ENCODE measurements around the gene ATP4A. TPM values are rescaled to one million over a fixed set of nuclear protein-coding genes. Genes with fewer than 3 reads are reported as not detected.

Gene ATP4A
- total RNA-seq, 1 donor from 2014 or later = not detected

- no peak overlapping the region for H3K4me3 Mint-ChIP-seq
- CTCF ChIA-PET = interaction anchor here (1.6 kb wide), 1 partner anchor 79 kb away, joined by 3 read pairs; no protein-coding TSS in a partner anchor
These were observed 50.4 kb downstream of the ATP4A start for GRCh38 chr19:35512831-35513627.

GRCh38 chr19:35511337-35511736 is 52.1 kb downstream of the ATP4A start:
- H3K27ac Mint-ChIP-seq = no peak overlapping the region
- DNase-seq (no peak), ATAC-seq (ENCODE audit: low read depth) (no peak)
- H3K4me1 Mint-ChIP-seq = peaks cover 17% of the 10 kb centered on the region
- ChIA-PET CTCF (interaction anchor here (1.1 to 2.0 kb wide), 7 partner anchors 9 to 158 kb away, joined by 3 to 22 read pairs (median 7); no protein-coding TSS in a partner anchor), POLR2A (interaction anchor here (1.3 kb wide), 1 partner anchor 133 kb away, joined by 3 read pairs; no protein-coding TSS in a partner anchor)
- no peaks in the 10 kb centered on the region for H3K36me3 Mint-ChIP-seq (ENCODE audit: low read depth)
- H3K9me3 Mint-ChIP-seq = no peaks in the 10 kb centered on the region
- H3K4me3 Mint-ChIP-seq = no peak overlapping the region
- no peak for TF ChIP-seq CTCF (IDR thresholded peaks at IDR 0.05)
- intact Hi-C loops (cut with micrococcal nuclease) = no loop called here
- peaks cover 41% of the 10 kb centered on the region for H3K27me3 Mint-ChIP-seq

More at GRCh38 chr19:35512831-35513627, 50.4 kb downstream of the ATP4A start:
- intact Hi-C loops (cut with micrococcal nuclease) = no loop called here
- DNase-seq (no peak), ATAC-seq (ENCODE audit: low read depth) (no peak)
- Mint-ChIP-seq H3K27me3 (peaks cover 35% of the 10 kb centered on the region), H3K4me1 (peaks cover 17% of the 10 kb centered on the region), H3K27ac (no peak overlapping the region), H3K9me3 (no peaks in the 10 kb centered on the region), H3K36me3 (ENCODE audit: low read depth) (no peaks in the 10 kb centered on the region)
- POLR2A ChIA-PET = no interaction called here
- TF ChIP-seq CTCF (IDR thresholded peaks at IDR 0.05) = no peak

GRCh38 chr19:35510626-35510964 is 52.9 kb downstream of the ATP4A start:
- H3K36me3 Mint-ChIP-seq (ENCODE audit: low read depth) = no peaks in the 10 kb centered on the region
- intact Hi-C loops (cut with micrococcal nuclease) = loop anchor here (1.0 kb wide), 3 partner anchors 35 to 207 kb away; partner anchors contain the start of gene TMEM147
- ATAC-seq (ENCODE audit: low read depth) (no peak), DNase-seq (no peak)
- no peaks in the 10 kb centered on the region for H3K9me3 Mint-ChIP-seq
- POLR2A ChIA-PET = interaction anchor here (0.5 to 1.3 kb wide), 4 partner anchors 87 to 373 kb away, joined by 3 to 9 read pairs (median 5); no protein-coding TSS in a partner anchor
- peaks cover 17% of the 10 kb centered on the region for H3K4me1 Mint-ChIP-seq
- peak; percentile 12 for TF ChIP-seq CTCF (IDR thresholded peaks at IDR 0.05)
- H3K4me3 Mint-ChIP-seq = peak overlapping the region; percentile 73
- H3K27ac Mint-ChIP-seq = no peak overlapping the region
- H3K27me3 Mint-ChIP-seq = peaks cover 49% of the 10 kb centered on the region
- CTCF ChIA-PET = interaction anchor here (0.8 to 2.0 kb wide), 17 partner anchors 10 to 441 kb away, joined by 3 to 22 read pairs (median 4); partner anchors contain the start of genes COX6B1, FFAR3 and HAUS5

GRCh38 chr19:35509861-35510625 is 53.4 kb downstream of the ATP4A start:
- CTCF ChIA-PET = interaction anchor here (0.8 to 2.0 kb wide), 17 partner anchors 10 to 440 kb away, joined by 3 to 22 read pairs (median 4); partner anchors contain the start of genes COX6B1, FFAR3 and HAUS5
- H3K27ac Mint-ChIP-seq = no peak overlapping the region
- H3K9me3 Mint-ChIP-seq = no peaks in the 10 kb centered on the region
- peak overlapping the region; percentile 73 for H3K4me3 Mint-ChIP-seq
- H3K36me3 Mint-ChIP-seq (ENCODE audit: low read depth) = no peaks in the 10 kb centered on the region
- POLR2A ChIA-PET = interaction anchor here (0.5 to 1.3 kb wide), 4 partner anchors 122 to 1067 kb away, joined by 3 to 9 read pairs (median 3); no protein-coding TSS in a partner anchor
- TF ChIP-seq CTCF (IDR thresholded peaks at IDR 0.05) = peak; percentile 86
- intact Hi-C loops (cut with micrococcal nuclease) = loop anchor here (1.0 kb wide), 3 partner anchors 35 to 207 kb away; partner anchors contain the start of gene TMEM147
- ATAC-seq (ENCODE audit: low read depth) (peak; percentile 91), DNase-seq (peak; percentile 76)
- H3K4me1 Mint-ChIP-seq = peaks cover 17% of the 10 kb centered on the region
- peaks cover 53% of the 10 kb centered on the region for H3K27me3 Mint-ChIP-seq

Data from activated B cell treated with CpG ODN at 0.5 μM for 24 hours (primary cell).